SKM-1 (cell line): ENCODE results near the gene EPHB1.

Experiments used
- DNase-seq: peaks from one replicate; lab custom pipeline; 2025; ENCODE audit not compliant: unreplicated experiment; lab: John Stamatoyannopoulos, UW

EPHB1 gene

GRCh38 chr3:134846911-134847317, 51.9 kb downstream of the EPHB1 start:
- DNase-seq: no peak

- DNase-seq: no peak
Observed at GRCh38 chr3:134847349-134847748, 52.3 kb downstream of the EPHB1 start.

GRCh38 chr3:134849561-134849960, 54.5 kb downstream of the EPHB1 start:
- DNase-seq: no peak

- DNase-seq: no peak
Observed at GRCh38 chr3:134850761-134851160, 55.7 kb downstream of the EPHB1 start.

GRCh38 chr3:134852132-134852531, 57.1 kb downstream of the EPHB1 start:
- DNase-seq: no peak

GRCh38 chr3:134852893-134853351, 57.9 kb downstream of the EPHB1 start:
- DNase-seq: peak; percentile 65

GRCh38 chr3:134854254-134854653, 59.2 kb downstream of the EPHB1 start:
- DNase-seq: no peak

GRCh38 chr3:134857356-134857755, 62.3 kb downstream of the EPHB1 start:
- DNase-seq: no peak

- no peak for DNase-seq
Observed at GRCh38 chr3:134857776-134858362, 62.8 kb downstream of the EPHB1 start.

GRCh38 chr3:134858441-134859035, 63.5 kb downstream of the EPHB1 start:
- DNase-seq: no peak

GRCh38 chr3:134859341-134859740, 64.3 kb downstream of the EPHB1 start:
- DNase-seq: no peak

- DNase-seq: no peak
Observed at GRCh38 chr3:134860141-134860540, 65.1 kb downstream of the EPHB1 start.

GRCh38 chr3:134863915-134864314, 68.9 kb downstream of the EPHB1 start:
- DNase-seq: no peak

- DNase-seq: no peak
Observed at GRCh38 chr3:134864636-134865035, 69.6 kb downstream of the EPHB1 start.

GRCh38 chr3:134867277-134867676, 72.2 kb downstream of the EPHB1 start:
- DNase-seq: no peak

GRCh38 chr3:134869153-134869726, 74.2 kb downstream of the EPHB1 start:
- no peak for DNase-seq

GRCh38 chr3:134871818-134872217, 76.8 kb downstream of the EPHB1 start:
- no peak for DNase-seq

- DNase-seq: no peak
Observed at GRCh38 chr3:134872440-134873388, 77.7 kb downstream of the EPHB1 start.

GRCh38 chr3:134873789-134874188, 78.7 kb downstream of the EPHB1 start:
- DNase-seq: no peak

- no peak for DNase-seq
Observed at GRCh38 chr3:134874737-134875413, 79.8 kb downstream of the EPHB1 start.

GRCh38 chr3:134876836-134877235, 81.8 kb downstream of the EPHB1 start:
- no peak for DNase-seq
